Caco-2 (cell line): ENCODE data around the gene TSPAN8. TPM values are rescaled to one million over a fixed set of nuclear protein-coding genes. Genes with fewer than 3 reads are reported as not detected.

ENCODE experiments used
- BruUV-seq: library from RNA; stranded (reverse); fragments of 400-500 nt; replicated peaks from 2 replicates; lab custom pipeline; 2021; lab: Mats Ljungman, UMichigan
- CTCF ChIA-PET: fragments of 300-600 bp; sonication (Branson Sonifier 250); formaldehyde crosslinking; loops from one replicate; lab custom pipeline; 2022; ENCODE audit warnings: antibody characterized with exemption; lab: Charles Lee
- POLR2A ChIA-PET: fragments of 300-600 bp; sonication (Branson Sonifier 250); formaldehyde crosslinking; loops from one replicate; lab custom pipeline; 2022; ENCODE audit warnings: antibody characterized with exemption; lab: Charles Lee
- DNase-seq, 2 experiments: peaks; one replicate each; pipeline versions ENCODE4 v3.0.0 to v3.0.0-alpha.2; 2020 to 2022
- H3K27me3 ChIP-seq: replicated peaks from 2 replicates; pipeline ENCODE4 v1.6.0; 2011; ENCODE audit warnings: low read length; ENCODE audit not compliant: control insufficient read depth, insufficient read depth
- H3K36me3 ChIP-seq: 2 replicates; pipeline ENCODE4 v1.5.1; 2011; ENCODE audit warnings: low read length; ENCODE audit not compliant: control insufficient read depth, insufficient read depth
- H3K4me1 ChIP-seq: fragments of 250-450 bp; sonication (Bioruptor Pico); 2 replicates; pipeline ENCODE4 v1.5.1; 2020; ENCODE audit warnings: mild to moderate bottlenecking
- H3K4me3 ChIP-seq: 2 replicates; pipeline ENCODE4 v1.5.1; 2011; ENCODE audit warnings: low read depth, mild to moderate bottlenecking, control low read depth, low read length
- H3K9me3 ChIP-seq: fragments of 250-450 bp; sonication (Bioruptor Pico); 2 replicates; pipeline ENCODE4 v1.5.1; 2020; ENCODE audit warnings: mild to moderate bottlenecking, moderate library complexity
- H3K27ac Mint-ChIP-seq: one replicate; pipeline ENCODE4 v1.8.0; 2022; ENCODE audit warnings: mixed read lengths; ENCODE audit not compliant: unreplicated experiment
- H3K27me3 Mint-ChIP-seq: one replicate; pipeline ENCODE4 v1.8.0; 2022; ENCODE audit warnings: mixed read lengths; ENCODE audit not compliant: insufficient read depth, unreplicated experiment
- H3K36me3 Mint-ChIP-seq: one replicate; pipeline ENCODE4 v1.8.0; 2022; ENCODE audit warnings: mild to moderate bottlenecking, mixed read lengths; ENCODE audit not compliant: insufficient read depth, unreplicated experiment
- H3K4me1 Mint-ChIP-seq: one replicate; pipeline ENCODE4 v1.8.0; 2022; ENCODE audit warnings: low read depth, mixed read lengths; ENCODE audit not compliant: unreplicated experiment
- H3K4me3 Mint-ChIP-seq: one replicate; pipeline ENCODE4 v1.8.0; 2022; ENCODE audit warnings: mild to moderate bottlenecking, moderate library complexity, mixed read lengths; ENCODE audit not compliant: unreplicated experiment
- H3K9me3 Mint-ChIP-seq: one replicate; pipeline ENCODE4 v1.8.0; 2022; ENCODE audit warnings: mixed read lengths; ENCODE audit not compliant: unreplicated experiment
- CTCF ChIP-seq, 2 experiments: fragments of 200-600 bp in 1 of 2; IDR thresholded peaks; 1 replicate in 1 of 2; 2 replicates in 1 of 2; pipeline versions ENCODE4 v1.5.1 to v1.8.0; 2011 to 2022; ENCODE audit warnings: antibody characterized with exemption in 1 of 2, control low read depth in 1 of 2, inconsistent platforms in 1 of 2, low read depth in 1 of 2, low read length in 1 of 2, mild to moderate bottlenecking in 1 of 2, moderate library complexity in 1 of 2; ENCODE audit not compliant: insufficient read depth in 1 of 2, severe bottlenecking in 1 of 2, unreplicated experiment in 1 of 2
- intact Hi-C: fragments of 100-400 bp; cut with micrococcal nuclease; formaldehyde crosslinking; loops from one replicate; pipeline ENCODE4 v1.10.0; 2022; ENCODE audit not compliant: unreplicated experiment
- total RNA-seq: library from RNA; stranded (reverse); gene quantifications from 2 replicates; pipeline ENCODE4 v1.2.3, GENCODE V29; 2022

Gene TSPAN8
- total RNA-seq, 1 experiment from 2014 or later, result 86.4 TPM

- Histone ChIP-seq H3K27me3 (no peaks in the 10 kb centered on the region), H3K36me3 (no peaks in the 10 kb centered on the region), H3K4me1 (peaks cover 68% of the 10 kb centered on the region), H3K9me3 (peaks cover 11% of the 10 kb centered on the region; the same call in 1 of the 2 replicates), H3K4me3 (no peak overlapping the region)
- H3K27ac Mint-ChIP-seq, result peak overlapping the region; percentile 79
- H3K4me1 Mint-ChIP-seq, result peaks cover 43% of the 10 kb centered on the region
- no peak for TF ChIP-seq CTCF (IDR thresholded peaks at IDR 0.05; ENCODE audit: insufficient read depth in 1 of 2, low read depth in 1 of 2, low read length in 1 of 2, severe bottlenecking in 1 of 2, unreplicated experiment in 1 of 2)
- BruUV-seq, result no TSS peak
- CTCF ChIA-PET, result no interaction called here
- POLR2A ChIA-PET, result no interaction called here
- no peak overlapping the region for H3K4me3 Mint-ChIP-seq
- peaks cover 8% of the 10 kb centered on the region for H3K36me3 Mint-ChIP-seq
- DNase-seq, result no peak
- peaks cover 40% of the 10 kb centered on the region for H3K9me3 Mint-ChIP-seq
- no peaks in the 10 kb centered on the region for H3K27me3 Mint-ChIP-seq
- intact Hi-C loops, result no loop called here
Measured at GRCh38 chr12:71164568-71165197, 6.9 kb upstream of the TSPAN8 start.

- Histone ChIP-seq H3K4me3 (no peak overlapping the region), H3K4me1 (peaks cover 73% of the 10 kb centered on the region)
- H3K36me3 Mint-ChIP-seq, result peaks cover 8% of the 10 kb centered on the region
Measured at GRCh38 chr12:71164166-71164565, 6.4 kb upstream of the TSPAN8 start.

More at GRCh38 chr12:71164166-71164565, 6.4 kb upstream of the TSPAN8 start:
- TSS peak; percentile 20 for BruUV-seq
- H3K4me3 Mint-ChIP-seq, result no peak overlapping the region
- Histone ChIP-seq H3K27me3 (no peaks in the 10 kb centered on the region), H3K36me3 (no peaks in the 10 kb centered on the region), H3K9me3 (peaks cover 11% of the 10 kb centered on the region; the same call in 1 of the 2 replicates)
- ChIA-PET CTCF (no interaction called here), POLR2A (no interaction called here)
- no peaks in the 10 kb centered on the region for H3K27me3 Mint-ChIP-seq
- no peak for DNase-seq
- H3K4me1 Mint-ChIP-seq, result peaks cover 48% of the 10 kb centered on the region
- intact Hi-C loops, result no loop called here
- no peak for TF ChIP-seq CTCF (IDR thresholded peaks at IDR 0.05; ENCODE audit: insufficient read depth in 1 of 2, low read depth in 1 of 2, low read length in 1 of 2, severe bottlenecking in 1 of 2, unreplicated experiment in 1 of 2)
- peaks cover 40% of the 10 kb centered on the region for H3K9me3 Mint-ChIP-seq
- peak overlapping the region; percentile 79 for H3K27ac Mint-ChIP-seq
